ENCODE measurements around the gene BCL2L1.

Gene BCL2L1

GRCh38 chr20:31691646-31692275 is 30.9 kb downstream of the BCL2L1 start:
- no peak for DNase-seq (ENCODE audit: low read depth, low spot score)

- DNase-seq (ENCODE audit: low read depth, low spot score), result no peak
Observed at GRCh38 chr20:31690124-31690666, 32.5 kb downstream of the BCL2L1 start.

- no peak for DNase-seq (ENCODE audit: low read depth, low spot score)
Observed at GRCh38 chr20:31689141-31689540, 33.5 kb downstream of the BCL2L1 start.

DNA sequence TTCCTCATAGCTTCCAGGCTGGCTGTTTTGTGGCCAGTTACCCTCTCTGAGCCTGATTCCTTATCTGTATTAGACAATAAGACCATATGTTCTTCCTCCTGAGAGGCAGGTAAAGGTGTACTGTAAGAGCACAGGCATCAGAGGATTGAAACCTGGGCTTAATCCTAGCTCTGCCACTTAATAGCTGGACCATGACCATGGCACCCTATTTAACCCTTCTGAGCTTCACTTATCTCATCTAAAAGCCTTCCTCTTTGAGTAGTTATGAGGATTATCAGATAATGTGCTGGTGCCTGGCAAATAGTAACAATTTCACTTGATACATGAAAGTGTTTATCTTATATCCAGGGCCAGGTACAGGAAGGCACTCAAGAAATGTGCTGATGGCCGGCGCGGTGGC is 34.9 kb downstream of the BCL2L1 start:
- DNase-seq (ENCODE audit: low read depth, low spot score), result no peak

GRCh38 chr20:31685853-31686643 is 36.6 kb downstream of the BCL2L1 start:
- DNase-seq (ENCODE audit: low read depth, low spot score), result no peak

DNA sequence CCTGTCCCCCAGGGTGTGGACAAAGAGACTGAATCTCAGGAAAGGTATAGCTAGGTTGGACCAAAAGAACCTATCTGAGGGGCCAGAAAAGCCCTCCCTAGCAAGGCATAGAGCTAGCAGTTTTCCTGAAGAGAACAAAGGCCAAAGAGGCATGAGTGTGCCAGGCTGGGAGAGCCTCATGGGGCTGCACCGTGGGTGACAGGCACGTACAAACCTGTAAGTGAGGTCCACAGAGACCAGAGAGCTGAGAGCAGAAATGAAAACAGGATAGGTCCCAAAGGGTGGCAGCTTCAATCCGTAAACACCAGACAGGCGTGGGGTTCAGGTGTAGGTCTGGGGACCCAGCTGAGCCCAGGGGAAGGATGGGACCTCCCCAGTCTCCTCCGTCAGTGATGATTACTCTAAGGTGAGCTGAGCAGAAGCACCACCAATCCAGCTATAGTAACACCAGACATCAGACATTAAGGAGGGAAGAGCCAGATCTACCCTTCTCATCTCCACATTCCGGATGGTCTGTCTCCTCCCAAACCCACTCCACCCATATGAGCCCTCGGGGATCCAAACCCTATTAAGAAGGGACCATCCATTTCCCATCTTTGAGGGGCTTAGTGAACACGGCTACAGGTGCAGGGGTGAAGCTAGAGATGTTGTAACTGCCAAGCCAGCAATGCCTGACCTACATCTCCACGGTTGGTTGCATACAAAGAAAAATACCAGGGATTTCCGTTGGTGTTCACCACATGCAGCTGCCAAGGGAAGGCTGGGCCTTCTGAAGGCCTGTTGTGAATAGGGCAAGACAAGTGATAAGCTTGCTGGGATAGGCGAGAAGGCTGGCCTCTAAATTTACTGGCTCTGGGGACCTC is 38.3 kb downstream of the BCL2L1 start:
- no peak for DNase-seq (ENCODE audit: low read depth, low spot score)

GRCh38 chr20:31682927-31683326 is 39.7 kb downstream of the BCL2L1 start:
- DNase-seq (ENCODE audit: low read depth, low spot score), result no peak

DNA sequence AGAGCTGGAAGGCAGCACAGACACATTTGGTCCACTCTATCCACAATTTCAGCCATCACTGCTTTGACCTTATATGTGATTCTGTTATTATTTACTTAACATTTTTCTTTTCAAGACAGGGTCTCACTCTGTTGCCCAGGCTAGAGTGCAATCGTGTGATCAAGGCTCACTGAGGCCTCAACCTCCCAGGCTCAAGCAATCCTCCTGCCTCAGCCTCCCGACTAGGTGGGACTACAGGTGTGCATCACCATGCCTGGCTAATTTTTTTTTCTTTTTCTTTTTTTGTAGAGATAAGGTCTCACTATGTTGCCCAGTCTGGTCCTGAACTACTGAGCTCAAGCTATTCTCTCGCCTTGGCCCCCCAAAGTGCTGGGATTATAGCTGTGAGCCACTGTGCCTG is 40.3 kb downstream of the BCL2L1 start:
- no peak for DNase-seq (ENCODE audit: low read depth, low spot score)

- DNase-seq (ENCODE audit: low read depth, low spot score), result no peak
Observed at GRCh38 chr20:31681769-31682168, 40.9 kb downstream of the BCL2L1 start.

DNA sequence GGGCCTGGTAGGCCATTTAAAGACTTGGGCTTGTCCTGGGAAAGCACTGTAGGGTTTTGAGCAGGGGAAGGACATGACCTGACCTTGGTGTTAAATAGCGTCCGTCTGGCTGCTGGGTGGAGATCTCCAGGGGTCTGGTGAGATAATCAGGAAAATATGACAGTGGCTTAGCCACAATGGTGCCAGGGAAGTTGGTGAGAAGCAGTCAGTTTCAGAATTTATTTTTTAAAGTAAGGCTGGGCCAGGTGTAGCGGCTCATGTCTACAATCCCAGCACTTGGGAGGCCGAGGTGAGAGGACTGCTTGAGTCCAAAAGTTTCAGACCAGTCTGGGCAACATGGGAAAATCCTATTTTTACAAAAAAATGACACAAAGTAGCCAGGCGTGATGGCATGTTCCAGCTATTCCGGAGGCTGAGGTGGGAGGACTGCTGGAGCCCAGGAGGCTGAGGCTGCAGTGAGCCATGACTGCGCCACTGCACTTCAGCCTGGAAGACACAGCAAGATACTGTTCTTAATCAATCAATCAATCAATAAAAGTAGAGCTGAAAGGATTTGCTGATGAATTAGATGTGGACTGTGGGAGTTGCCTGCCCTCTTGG is 41.4 kb downstream of the BCL2L1 start:
- DNase-seq (ENCODE audit: low read depth, low spot score), result no peak

- DNase-seq (ENCODE audit: low read depth, low spot score), result no peak
Observed at GRCh38 chr20:31680286-31681127, 42.2 kb downstream of the BCL2L1 start.

- no peak for DNase-seq (ENCODE audit: low read depth, low spot score)
Observed at GRCh38 chr20:31679357-31680285, 43.0 kb downstream of the BCL2L1 start.

- DNase-seq (ENCODE audit: low read depth, low spot score), result no peak
Observed at GRCh38 chr20:31678389-31679356, 44.0 kb downstream of the BCL2L1 start.

DNA sequence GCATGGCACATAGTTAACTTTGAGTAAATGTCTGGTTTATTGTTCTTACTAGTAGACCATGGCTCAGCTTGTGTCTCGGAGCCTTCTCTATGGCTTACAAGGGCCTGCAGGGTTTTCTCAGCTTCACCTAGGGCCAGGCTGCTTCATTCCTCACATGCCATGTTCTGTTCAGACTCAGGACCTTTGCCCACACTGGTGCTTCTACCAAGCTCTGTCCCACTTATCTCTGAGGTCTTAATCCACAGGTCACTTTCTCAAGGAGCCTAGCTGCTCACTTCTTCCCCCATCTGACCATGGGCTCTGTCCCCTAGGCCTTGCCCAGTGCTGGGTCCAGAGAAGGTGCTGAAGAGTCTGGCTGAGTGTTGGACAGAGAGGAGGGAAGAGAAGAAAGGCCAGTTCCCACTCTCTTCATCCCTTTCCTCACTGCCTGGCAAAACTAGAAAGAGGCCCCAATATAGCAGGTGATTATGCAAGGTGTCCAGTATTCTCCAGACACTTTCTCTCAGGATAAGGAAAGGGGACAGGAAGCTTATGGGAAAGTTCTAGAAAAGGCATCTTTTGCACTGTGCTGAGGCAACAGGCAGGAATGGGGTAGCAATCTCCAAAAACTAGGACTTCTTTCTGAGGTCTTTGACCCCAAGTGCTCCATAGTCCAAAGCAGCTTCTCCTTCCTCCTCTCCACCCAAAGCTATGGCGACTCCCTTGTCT is 45.0 kb downstream of the BCL2L1 start:
- no peak for DNase-seq (ENCODE audit: low read depth, low spot score)

DNA sequence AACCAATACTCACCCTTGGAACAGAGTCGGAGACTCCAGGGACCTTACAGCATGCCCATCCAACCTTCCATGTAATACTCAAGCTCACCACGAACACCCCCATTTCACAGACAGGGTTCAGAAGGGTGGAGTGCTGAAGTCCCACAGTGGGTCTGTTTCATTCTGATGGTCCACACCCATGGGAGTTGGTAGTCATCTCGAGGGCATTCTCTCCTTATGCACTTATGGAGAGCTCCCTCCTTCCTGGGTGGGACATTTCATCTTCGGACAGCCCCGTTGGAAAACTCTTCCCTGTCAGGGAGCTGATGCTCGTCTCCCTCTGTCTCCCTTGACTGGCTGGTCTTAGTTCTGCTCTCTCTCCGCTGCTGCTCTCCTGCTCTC is 46.1 kb downstream of the BCL2L1 start:
- DNase-seq (ENCODE audit: low read depth, low spot score), result no peak

- DNase-seq (ENCODE audit: low read depth, low spot score), result no peak
Observed at GRCh38 chr20:31675828-31676608, 46.6 kb downstream of the BCL2L1 start.

Measured in brain pericyte (primary cell).